Natural killer cell (primary cell): Measurements from ENCODE around the gene PRR5. TPM values are rescaled to one million over a fixed set of nuclear protein-coding genes. Genes with fewer than 3 reads are reported as not detected.
A peak's percentile ranks its signal among the peaks of the same experiment; 100 is the strongest.
"Not testable (repeated sequence)": the region's sequence is repeated elsewhere in the genome, so short reads cannot be mapped to it uniquely, and the experiment has no call there.

ENCODE experiments used
- ATAC-seq, 3 donors: fragments of 150-1000 bp in 2 of 3; fragments of 200-7000 bp in 1 of 3; cut with Tn5 transposase; 1 replicate in 1 of 3; 2 replicates in 2 of 3; pipeline ENCODE4 v1.10.0; 2021; ENCODE audit warnings: mild to moderate bottlenecking in 2 of 3, moderate library complexity in 2 of 3
- DNase-seq, 2 donors: peaks; one replicate each; pipeline versions ENCODE4 v3.0.0 to v3.0.0-alpha.2; 2013 to 2021; ENCODE audit warnings: mixed read lengths in 1 of 2
- H3K27ac ChIP-seq: one replicate; pipeline ENCODE4 v1.5.1; 2013; ENCODE audit warnings: mild to moderate bottlenecking, low read length
- H3K27me3 ChIP-seq: one replicate; pipeline ENCODE4 v1.6.1; 2013; ENCODE audit warnings: low read length; ENCODE audit not compliant: control insufficient read depth, insufficient read depth
- H3K36me3 ChIP-seq: one replicate; pipeline ENCODE4 v1.6.1; 2013; ENCODE audit warnings: low read length; ENCODE audit not compliant: control insufficient read depth, insufficient read depth
- H3K4me1 ChIP-seq: one replicate; pipeline ENCODE4 v1.6.1; 2013; ENCODE audit warnings: low read length; ENCODE audit not compliant: control insufficient read depth, insufficient read depth
- H3K4me3 ChIP-seq: one replicate; pipeline ENCODE4 v1.5.1; 2013; ENCODE audit warnings: low read length
- H3K9me3 ChIP-seq: one replicate; pipeline ENCODE4 v1.6.1; 2013; ENCODE audit warnings: low read length; ENCODE audit not compliant: control insufficient read depth, insufficient read depth
- H3K27ac Mint-ChIP-seq, 2 donors: one replicate each; pipeline ENCODE4 v1.8.0; 2022; ENCODE audit warnings: mild to moderate bottlenecking in 2 of 2, mixed read lengths in 2 of 2, moderate library complexity in 1 of 2
- H3K27me3 Mint-ChIP-seq, 2 donors: one replicate each; pipeline ENCODE4 v1.8.0; 2022; ENCODE audit warnings: low read depth in 2 of 2, mixed read lengths in 2 of 2
- H3K36me3 Mint-ChIP-seq: one replicate; pipeline ENCODE4 v1.8.0; 2022; ENCODE audit warnings: mixed read lengths
- H3K4me1 Mint-ChIP-seq, 2 donors: one replicate each; pipeline ENCODE4 v1.8.0; 2022; ENCODE audit warnings: mixed read lengths in 2 of 2
- H3K4me3 Mint-ChIP-seq: one replicate; pipeline ENCODE4 v1.8.0; 2022; ENCODE audit warnings: mild to moderate bottlenecking, moderate library complexity, mixed read lengths
- H3K9me3 Mint-ChIP-seq, 2 donors: one replicate each; pipeline ENCODE4 v1.8.0; 2022; ENCODE audit warnings: mixed read lengths in 2 of 2
- CTCF ChIP-seq: fragments of 200-600 bp; IDR thresholded peaks from one replicate; pipeline ENCODE4 v1.8.0; 2022; ENCODE audit warnings: antibody characterized with exemption
- WGBS: methylation state at CpG from one replicate; pipeline ENCODE4 v1.1.7; 2013; ENCODE audit warnings: missing lambda C conversion rate; ENCODE audit not compliant: insufficient coverage; 5-methylcytosine and 5-hydroxymethylcytosine counted together
- intact Hi-C: fragments of 100-400 bp; cut with micrococcal nuclease; formaldehyde crosslinking; loops from one replicate; pipeline ENCODE4 v1.14.2; 2022
- total RNA-seq, 4 donors: library from RNA; stranded (reverse); fragments of 120-200 nt in 1 of 4; gene quantifications; one replicate each; pipeline versions ENCODE4 v1.2.3 to v1.2.4, GENCODE V29; 2013 to 2022

Gene PRR5
- total RNA-seq: 100 to 1,000 TPM in 1 of 3 donors, 10 to 100 TPM in 2; 92.6 to 133 (median 93.4) TPM
- 50.4 TPM for total RNA-seq (2013)

GRCh38 chr22:44701824-44702478 is at the start of gene PRR5:
TSS of gene PRR5 (plus strand) at chr22:44702204. CDS start at chr22:44702475, 271 bp downstream.
- Mint-ChIP-seq H3K4me1 (peaks cover 51 to 62% of the 10 kb centered on the region in 2 donors), H3K4me3 (peak within 1 kb of the TSS; percentile 83), H3K9me3 (no peaks in the 10 kb centered on the region), H3K27me3 (no peaks in the 10 kb centered on the region), H3K27ac (peak within 1 kb of the TSS; percentile 70 to 90), H3K36me3 (no peaks in the 10 kb centered on the region)
- peaks cover 77% of the 10 kb centered on the region for H3K4me1 ChIP-seq
- H3K4me3 ChIP-seq: peak within 1 kb of the TSS; percentile 53
- peaks cover 3% of the 10 kb centered on the region for H3K36me3 ChIP-seq
- ATAC-seq: peak; percentile 85 to 94 (median 90)
- DNase-seq: peak; percentile 83 to 93
- no peaks in the 10 kb centered on the region for H3K27me3 ChIP-seq
- TF ChIP-seq CTCF: no peak
- no peaks in the 10 kb centered on the region for H3K9me3 ChIP-seq
- H3K27ac ChIP-seq: peak within 1 kb of the TSS; percentile 59
- under 1% methylated on average over 84 of the region's 88 CpGs for WGBS
- intact Hi-C loops: no loop called here

- H3K9me3 ChIP-seq, H3K27ac Mint-ChIP-seq, H3K9me3 Mint-ChIP-seq, H3K36me3 ChIP-seq, H3K4me1 Mint-ChIP-seq, H3K27me3 ChIP-seq, H3K4me1 ChIP-seq, H3K27me3 Mint-ChIP-seq, H3K4me3 Mint-ChIP-seq, intact Hi-C loops, ATAC-seq, H3K36me3 Mint-ChIP-seq, H3K4me3 ChIP-seq: not testable (repeated sequence)
- DNase-seq: peak in 1 of 2 donors; percentile 35
- WGBS: no CpG with 5 or more reads among the region's 1 CpG
- H3K27ac ChIP-seq: peak overlapping the region; percentile 45
These were observed 49.1 kb upstream of the PRR5 start for GRCh38 chr22:44652866-44653265.

GRCh38 chr22:44658311-44658953 is 43.6 kb upstream of the PRR5 start:
- no peaks in the 10 kb centered on the region for H3K27me3 Mint-ChIP-seq
- no peaks in the 10 kb centered on the region for H3K9me3 Mint-ChIP-seq
- peaks cover 2 to 24% of the 10 kb centered on the region in 2 donors for H3K4me1 Mint-ChIP-seq
- no peak for TF ChIP-seq CTCF
- no peak for DNase-seq
- 44% methylated on average over 14 of the region's 14 CpGs for WGBS
- H3K4me3 Mint-ChIP-seq: no peak overlapping the region
- H3K4me1 ChIP-seq: peaks cover 32% of the 10 kb centered on the region
- no peaks in the 10 kb centered on the region for H3K36me3 Mint-ChIP-seq
- H3K27me3 ChIP-seq: no peaks in the 10 kb centered on the region
- H3K4me3 ChIP-seq: no peak overlapping the region
- ATAC-seq: no peak
- H3K27ac ChIP-seq: no peak overlapping the region
- H3K27ac Mint-ChIP-seq: no peak overlapping the region
- intact Hi-C loops: no loop called here
- no peaks in the 10 kb centered on the region for H3K9me3 ChIP-seq
- no peaks in the 10 kb centered on the region for H3K36me3 ChIP-seq

GRCh38 chr22:44659140-44659539 is 42.9 kb upstream of the PRR5 start:
- no peak overlapping the region for H3K27ac ChIP-seq
- no peak for TF ChIP-seq CTCF
- Mint-ChIP-seq H3K36me3 (no peaks in the 10 kb centered on the region), H3K27ac (no peak overlapping the region), H3K27me3 (no peaks in the 10 kb centered on the region), H3K4me1 (peaks cover 9 to 31% of the 10 kb centered on the region in 2 donors), H3K9me3 (no peaks in the 10 kb centered on the region), H3K4me3 (no peak overlapping the region)
- WGBS: 78% methylated on average over 6 of the region's 6 CpGs
- H3K36me3 ChIP-seq: no peaks in the 10 kb centered on the region
- no peaks in the 10 kb centered on the region for H3K27me3 ChIP-seq
- no peaks in the 10 kb centered on the region for H3K9me3 ChIP-seq
- no peak for ATAC-seq
- H3K4me1 ChIP-seq: peaks cover 39% of the 10 kb centered on the region
- intact Hi-C loops: no loop called here
- no peak for DNase-seq
- no peak overlapping the region for H3K4me3 ChIP-seq
